ENCODE results near the gene PDE7B. TPM values are rescaled to one million over a fixed set of nuclear protein-coding genes. Genes with fewer than 3 reads are reported as not detected.

PDE7B gene
- total and polyA plus RNA-seq, 2 of the 8 experiments (the other 6 are each of a cell fraction or from before 2014, with no cell fraction given): not detected

- no peaks in the 10 kb centered on the region for H4K20me1 ChIP-seq (replicated peaks in 1 of 2; ENCODE audit: control insufficient read depth in 1 of 2, insufficient read depth in 2 of 2, low read length in 2 of 2)
- no peak overlapping the region for H3K4me2 ChIP-seq (ENCODE audit: insufficient read depth in 1 of 2, low read depth in 2 of 2, low read length in 2 of 2)
- no peak overlapping the region for H3K9ac ChIP-seq (replicated peaks in 1 of 4; ENCODE audit: extremely low read depth in 1 of 4, low read depth in 3 of 4, low read length in 3 of 4)
- no peaks in the 10 kb centered on the region for H3K79me2 ChIP-seq (ENCODE audit: control insufficient read depth in 1 of 2, insufficient read depth in 2 of 2, low read length in 2 of 2)
- H2BK120ac ChIP-seq (replicated peaks; ENCODE audit: low read depth, low read length): no peak overlapping the region
- H2BK5ac ChIP-seq (ENCODE audit: low read depth, low read length): no peak overlapping the region
- H3K4me1 ChIP-seq (replicated peaks in 1 of 4; ENCODE audit: control insufficient read depth in 3 of 4, insufficient read depth in 4 of 4, low read length in 3 of 4): no peaks in the 10 kb centered on the region
- H2AK5ac ChIP-seq (ENCODE audit: low read depth, low read length): no peak overlapping the region
- no peaks in the 10 kb centered on the region for H3K23me2 ChIP-seq (ENCODE audit: low read depth, low read length)
- H3K79me1 ChIP-seq (ENCODE audit: low read depth, low read length): no peaks in the 10 kb centered on the region
- H2BK12ac ChIP-seq (ENCODE audit: low read depth, low read length): no peak overlapping the region
- WGBS, 2 experiments (ENCODE audit: extremely low coverage in 1 of 2, insufficient coverage in 1 of 2, insufficient read length in 1 of 2, insufficient replicate concordance in 2 of 2, low coverage in 1 of 2, low lambda C conversion rate in 2 of 2, missing lambda C conversion rate in 1 of 2): 90% methylated on average over 4 of the region's 4 CpGs; no CpG with 5 or more reads in 1 of the 2 experiments
- TF ChIP-seq ATF2 (IDR thresholded peaks at IDR 0.05; ENCODE audit: low read length): no peak
- TF ChIP-seq POLR2AphosphoS5 (IDR thresholded peaks at IDR 0.05; ENCODE audit: low read depth, low read length): no peak
- no peak overlapping the region for H4K91ac ChIP-seq (replicated peaks; ENCODE audit: insufficient read length, low read length)
- no peak overlapping the region for H3K14ac ChIP-seq (ENCODE audit: insufficient read length)
- no peak overlapping the region for H2BK15ac ChIP-seq (ENCODE audit: low read length)
- FAIRE-seq: no peak
- H3K23ac ChIP-seq (ENCODE audit: insufficient read length): no peak overlapping the region
- H3K27me3 ChIP-seq (replicated peaks in 1 of 4; ENCODE audit: control insufficient read depth in 3 of 4, extremely low read depth in 1 of 4, insufficient read depth in 3 of 4, low read length in 3 of 4): no peaks in the 10 kb centered on the region
- no peak overlapping the region for H4K5ac ChIP-seq (ENCODE audit: insufficient read length, low read depth, low read length)
- no peaks in the 10 kb centered on the region for H3K9me3 ChIP-seq (ENCODE audit: insufficient read depth in 2 of 2, low read depth in 1 of 2, low read length in 1 of 2)
- CTCF ChIA-PET (ENCODE audit: partially characterized antibody): interaction anchor here (0.7 kb wide), 1 partner anchor 317 kb away, joined by 3 read pairs; no protein-coding TSS in a partner anchor
- no peak overlapping the region for H3K18ac ChIP-seq (ENCODE audit: extremely low read depth, low read length)
- POLR2A ChIA-PET (ENCODE audit: partially characterized antibody): no interaction called here
- H3K27ac ChIP-seq (ENCODE audit: low read depth, low read length): no peak overlapping the region
- H3K4me3 ChIP-seq (ENCODE audit: extremely low read depth in 1 of 4, insufficient read depth in 2 of 4, low read depth in 3 of 4, low read length in 4 of 4): no peak overlapping the region
- no peak overlapping the region for H2BK20ac ChIP-seq (ENCODE audit: low read length)
- H4K8ac ChIP-seq (ENCODE audit: extremely low read depth, insufficient read depth, low read length): no peak overlapping the region; the same call in 1 of the 2 replicates
- no peak for DNase-seq (ENCODE audit: low read depth in 1 of 2, low spot score in 2 of 2)
- no peaks in the 10 kb centered on the region for H3K36me3 ChIP-seq (ENCODE audit: control insufficient read depth in 2 of 4, insufficient read depth in 4 of 4, low read length in 3 of 4)
- H2AFZ ChIP-seq (ENCODE audit: low read length): no peak overlapping the region
- no peak overlapping the region for H3K4ac ChIP-seq (replicated peaks; ENCODE audit: insufficient read length, low read depth, low read length)
- H3K56ac ChIP-seq (replicated peaks; ENCODE audit: insufficient read length, low read depth, low read length): no peak overlapping the region
These were observed 138.9 kb downstream of the PDE7B start for GRCh38 chr6:135990439-135990838.

Data from H1 (cell line).